ENCODE data around the gene RIT1. TPM values are rescaled to one million over a fixed set of nuclear protein-coding genes. Genes with fewer than 3 reads are reported as not detected.

The RIT1 gene
- total RNA-seq, 2 experiments from 2014 or later, result 26.0 to 26.4 TPM

DNA sequence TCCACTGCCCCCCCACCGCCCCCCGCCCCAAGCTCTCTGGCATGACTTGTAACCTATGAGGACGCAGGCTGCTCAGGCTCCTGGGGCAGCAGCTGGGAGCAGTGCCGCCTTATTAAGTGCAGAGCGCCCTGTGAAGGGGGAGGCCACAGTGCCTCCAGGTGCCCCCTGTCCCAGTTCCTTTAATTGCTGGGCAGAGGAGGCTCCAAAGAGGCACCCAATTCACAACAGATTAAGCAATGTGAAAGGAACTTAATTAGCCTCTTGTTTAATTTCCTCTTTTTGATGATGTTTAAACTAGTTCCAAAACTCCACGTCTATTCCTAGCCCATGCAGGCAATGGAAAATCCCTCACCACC lies 33.3 kb upstream of the RIT1 start:
- ATAC-seq, result no peak
- H3K36me3 Mint-ChIP-seq (ENCODE audit: low read depth), result peaks cover 29% of the 10 kb centered on the region
- no peaks in the 10 kb centered on the region for H3K9me3 Mint-ChIP-seq (ENCODE audit: insufficient read depth)
- H3K4me1 Mint-ChIP-seq (ENCODE audit: low read depth), result peaks cover 72% of the 10 kb centered on the region
- ChIA-PET CTCF (interaction anchor here (1.2 to 5.0 kb wide), 4 partner anchors 32 to 122 kb away, joined by 3 to 44 read pairs (median 6); no protein-coding TSS in a partner anchor), POLR2A (interaction anchor here (4.4 to 5.2 kb wide), 2 partner anchors 11 to 32 kb away, joined by 39 to 45 read pairs; partner anchors contain the start of genes ARHGEF2 and KHDC4)
- peak overlapping the region; percentile 87 for H3K27ac Mint-ChIP-seq
- no peaks in the 10 kb centered on the region for H3K27me3 Mint-ChIP-seq (ENCODE audit: low read depth)
- no peak overlapping the region for H3K4me3 Mint-ChIP-seq
- no peak for DNase-seq

DNA sequence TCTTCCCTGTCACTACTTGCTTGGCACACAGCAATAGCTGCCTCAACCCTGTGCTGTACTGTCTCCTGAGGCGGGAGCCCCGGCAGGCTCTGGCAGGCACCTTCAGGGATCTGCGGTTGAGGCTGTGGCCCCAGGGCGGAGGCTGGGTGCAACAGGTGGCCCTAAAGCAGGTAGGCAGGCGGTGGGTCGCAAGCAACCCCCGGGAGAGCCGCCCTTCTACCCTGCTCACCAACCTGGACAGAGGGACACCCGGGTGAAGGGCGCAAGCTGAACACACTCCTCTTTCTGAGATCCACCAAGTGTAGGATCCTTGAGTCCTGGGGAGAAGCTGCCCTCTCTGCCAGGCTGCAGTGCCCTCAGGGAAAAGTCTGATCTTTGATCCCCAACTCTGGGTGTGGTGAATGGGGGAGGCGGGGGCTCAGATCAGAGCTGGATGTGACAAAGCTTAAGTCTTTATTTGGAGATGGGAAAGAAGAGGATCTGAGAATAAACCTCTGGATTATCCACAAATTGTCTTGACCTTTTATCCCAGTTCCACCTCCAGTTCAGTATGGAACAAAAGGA lies 31.5 kb upstream of the RIT1 start:
- H3K27ac Mint-ChIP-seq, result peak overlapping the region; percentile 77
- CTCF ChIA-PET, result interaction anchor here (1.5 to 5.0 kb wide), 2 partner anchors 33 to 47 kb away, joined by 7 to 44 read pairs; no protein-coding TSS in a partner anchor
- H3K27me3 Mint-ChIP-seq (ENCODE audit: low read depth), result no peaks in the 10 kb centered on the region
- ATAC-seq (no peak), DNase-seq (no peak)
- H3K4me1 Mint-ChIP-seq (ENCODE audit: low read depth), result peaks cover 75% of the 10 kb centered on the region
- POLR2A ChIA-PET, result interaction anchor here (4.4 to 5.2 kb wide), 2 partner anchors 9 to 34 kb away, joined by 39 to 45 read pairs; partner anchors contain the start of genes ARHGEF2 and KHDC4
- no peaks in the 10 kb centered on the region for H3K9me3 Mint-ChIP-seq (ENCODE audit: insufficient read depth)
- H3K4me3 Mint-ChIP-seq, result no peak overlapping the region
- H3K36me3 Mint-ChIP-seq (ENCODE audit: low read depth), result peaks cover 20% of the 10 kb centered on the region

DNA sequence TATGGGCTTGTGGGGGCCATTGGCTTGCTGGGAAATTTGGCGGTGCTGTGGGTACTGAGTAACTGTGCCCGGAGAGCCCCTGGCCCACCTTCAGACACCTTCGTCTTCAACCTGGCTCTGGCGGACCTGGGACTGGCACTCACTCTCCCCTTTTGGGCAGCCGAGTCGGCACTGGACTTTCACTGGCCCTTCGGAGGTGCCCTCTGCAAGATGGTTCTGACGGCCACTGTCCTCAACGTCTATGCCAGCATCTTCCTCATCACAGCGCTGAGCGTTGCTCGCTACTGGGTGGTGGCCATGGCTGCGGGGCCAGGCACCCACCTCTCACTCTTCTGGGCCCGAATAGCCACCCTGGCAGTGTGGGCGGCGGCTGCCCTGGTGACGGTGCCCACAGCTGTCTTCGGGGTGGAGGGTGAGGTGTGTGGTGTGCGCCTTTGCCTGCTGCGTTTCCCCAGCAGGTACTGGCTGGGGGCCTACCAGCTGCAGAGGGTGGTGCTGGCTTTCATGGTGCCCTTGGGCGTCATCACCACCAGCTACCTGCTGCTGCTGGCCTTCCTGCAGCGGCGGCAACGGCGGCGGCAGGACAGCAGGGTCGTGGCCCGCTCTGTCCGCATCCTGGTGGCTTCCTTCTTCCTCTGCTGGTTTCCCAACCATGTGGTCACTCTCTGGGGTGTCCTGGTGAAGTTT lies 30.8 kb upstream of the RIT1 start:
- Mint-ChIP-seq H3K27ac (peak overlapping the region; percentile 94), H3K9me3 (ENCODE audit: insufficient read depth) (no peaks in the 10 kb centered on the region), H3K4me1 (ENCODE audit: low read depth) (peaks cover 70% of the 10 kb centered on the region), H3K27me3 (ENCODE audit: low read depth) (no peaks in the 10 kb centered on the region), H3K4me3 (no peak overlapping the region), H3K36me3 (ENCODE audit: low read depth) (peaks cover 16% of the 10 kb centered on the region)
- POLR2A ChIA-PET, result interaction anchor here (5.2 kb wide), 1 partner anchor 34 kb away, joined by 45 read pairs; the partner anchor contains the start of gene ARHGEF2
- CTCF ChIA-PET, result interaction anchor here (1.5 to 5.7 kb wide), 3 partner anchors 34 to 48 kb away, joined by 7 to 144 read pairs (median 44); no protein-coding TSS in a partner anchor
- DNase-seq (no peak), ATAC-seq (no peak)

DNA sequence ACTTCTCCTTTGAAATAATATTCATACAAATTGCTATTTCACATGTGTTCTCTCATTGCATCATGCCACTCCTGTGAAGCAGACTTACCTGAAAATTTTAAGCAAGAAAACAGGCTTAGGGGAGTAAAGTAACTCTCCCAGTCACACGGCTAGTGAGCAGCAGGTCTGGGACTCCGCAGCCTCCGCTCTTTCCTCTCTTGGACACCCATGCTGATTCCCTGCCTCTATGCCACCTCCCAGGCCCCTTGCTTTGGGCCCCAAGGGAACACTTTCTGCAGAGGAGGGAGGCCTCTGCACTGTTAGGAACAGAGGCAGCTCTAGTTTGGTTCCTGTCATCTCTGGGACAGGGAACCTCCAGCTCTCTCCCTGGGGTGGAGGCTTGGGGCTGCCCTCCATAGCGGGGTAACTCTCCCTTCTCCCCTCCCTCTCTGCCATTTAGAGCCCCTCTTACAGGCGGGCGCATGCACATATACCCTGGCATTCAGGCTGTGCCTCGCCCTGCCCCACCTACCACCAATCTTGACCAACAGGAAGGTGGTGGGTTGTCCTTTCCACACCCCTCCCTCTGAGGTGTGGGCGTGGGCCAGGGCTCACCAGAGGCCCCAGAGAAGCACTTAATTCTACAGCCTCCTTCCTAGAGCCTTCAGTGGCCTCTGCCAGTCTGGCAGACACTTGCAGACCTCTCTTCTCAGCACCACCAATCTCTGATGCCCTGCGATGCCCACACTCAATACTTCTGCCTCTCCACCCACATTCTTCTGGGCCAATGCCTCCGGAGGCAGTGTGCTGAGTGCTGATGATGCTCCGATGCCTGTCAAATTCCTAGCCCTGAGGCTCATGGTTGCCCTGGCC lies 30.1 kb upstream of the RIT1 start, which contains the start of gene RXFP4:
Gene RXFP4, plus strand, starts transcription at position 646 of the 852 bp plus-strand sequence. Its CDS starts 72 bp downstream, at position 718.
- peaks cover 62% of the 10 kb centered on the region for H3K4me1 Mint-ChIP-seq (ENCODE audit: low read depth)
- H3K36me3 Mint-ChIP-seq (ENCODE audit: low read depth), result peaks cover 8% of the 10 kb centered on the region
- peak within 1 kb of the TSS; percentile 47 for H3K4me3 Mint-ChIP-seq
- ChIA-PET POLR2A (interaction anchor here (1.8 to 5.2 kb wide), 3 partner anchors 35 to 48 kb away, joined by 8 to 45 read pairs (median 13); partner anchors contain the start of gene ARHGEF2), CTCF (interaction anchor here (1.3 to 5.7 kb wide), 4 partner anchors 13 to 125 kb away, joined by 4 to 144 read pairs (median 62); partner anchors contain the start of gene ARHGEF2)
- H3K27me3 Mint-ChIP-seq (ENCODE audit: low read depth), result no peaks in the 10 kb centered on the region
- DNase-seq, result no peak
- H3K27ac Mint-ChIP-seq, result peak within 1 kb of the TSS; percentile 94
- peak; percentile 9 for ATAC-seq
- H3K9me3 Mint-ChIP-seq (ENCODE audit: insufficient read depth), result no peaks in the 10 kb centered on the region

DNA sequence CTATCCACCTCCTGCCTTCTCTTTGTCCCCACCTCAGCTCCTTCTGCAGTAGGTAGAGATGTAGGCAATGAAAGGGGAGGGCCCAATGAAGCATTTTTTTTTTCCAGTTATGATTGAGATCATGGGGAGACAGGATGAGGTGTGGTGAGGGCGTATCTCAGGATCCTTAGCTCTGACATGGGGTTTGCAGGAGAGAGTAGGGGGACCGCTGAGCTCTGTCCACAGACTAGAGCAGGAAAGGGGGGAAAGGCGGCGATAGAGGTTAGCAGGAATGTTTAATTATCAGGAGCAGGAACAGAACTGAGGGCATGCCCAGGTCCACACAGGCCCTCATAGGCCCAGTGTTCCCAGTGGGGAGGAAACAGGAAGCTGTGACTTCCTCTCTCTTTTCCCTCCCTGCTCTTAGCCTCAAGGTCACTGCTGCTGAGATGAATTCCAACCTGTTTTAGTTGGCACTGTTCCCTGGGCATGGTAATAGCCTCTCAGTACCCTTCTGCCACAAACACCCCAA lies 29.4 kb upstream of the RIT1 start:
- H3K4me3 Mint-ChIP-seq, result peak overlapping the region; percentile 47

DNA sequence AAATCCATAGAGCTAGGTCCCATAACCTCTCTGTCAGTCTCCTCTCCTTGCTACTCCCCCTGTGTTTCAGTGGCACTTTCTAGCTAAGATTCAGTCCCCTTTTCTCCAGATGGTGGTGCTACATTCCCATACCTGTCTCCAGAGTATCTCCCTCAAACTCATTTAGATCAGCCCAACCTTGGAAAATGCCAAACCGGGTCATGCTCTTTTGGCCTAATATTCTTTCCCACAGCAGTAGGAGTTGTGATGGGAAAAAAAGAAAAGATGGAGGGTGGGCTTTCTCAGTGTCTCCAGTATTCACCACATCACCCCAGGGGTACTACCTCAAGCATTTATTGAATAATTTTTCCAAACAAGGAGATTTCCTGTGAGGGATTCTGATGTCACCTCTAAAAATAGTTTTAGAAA lies 27.1 kb upstream of the RIT1 start:
- H3K4me3 Mint-ChIP-seq, result no peak overlapping the region
- POLR2A ChIA-PET, result interaction anchor here (0.6 to 2.2 kb wide), 8 partner anchors 8 to 79 kb away, joined by 3 to 9 read pairs (median 4); partner anchors contain the start of genes ARHGEF2 and SYT11
- ATAC-seq, result peak; percentile 15

More for the DNA sequence above, 29.4 kb upstream of the RIT1 start:
- Mint-ChIP-seq H3K36me3 (ENCODE audit: low read depth) (peaks cover 4% of the 10 kb centered on the region), H3K9me3 (ENCODE audit: insufficient read depth) (no peaks in the 10 kb centered on the region), H3K4me1 (ENCODE audit: low read depth) (peaks cover 59% of the 10 kb centered on the region), H3K27me3 (ENCODE audit: low read depth) (no peaks in the 10 kb centered on the region), H3K27ac (peak overlapping the region; percentile 94)
- ChIA-PET CTCF (interaction anchor here (1.1 to 5.7 kb wide), 5 partner anchors 14 to 126 kb away, joined by 3 to 144 read pairs (median 11); partner anchors contain the start of gene ARHGEF2), POLR2A (interaction anchor here (0.7 to 2.4 kb wide), 3 partner anchors 38 to 109 kb away, joined by 7 to 13 read pairs (median 8); partner anchors contain the start of gene ARHGEF2)
- ATAC-seq, result peak; percentile 16
- no peak for DNase-seq

DNA sequence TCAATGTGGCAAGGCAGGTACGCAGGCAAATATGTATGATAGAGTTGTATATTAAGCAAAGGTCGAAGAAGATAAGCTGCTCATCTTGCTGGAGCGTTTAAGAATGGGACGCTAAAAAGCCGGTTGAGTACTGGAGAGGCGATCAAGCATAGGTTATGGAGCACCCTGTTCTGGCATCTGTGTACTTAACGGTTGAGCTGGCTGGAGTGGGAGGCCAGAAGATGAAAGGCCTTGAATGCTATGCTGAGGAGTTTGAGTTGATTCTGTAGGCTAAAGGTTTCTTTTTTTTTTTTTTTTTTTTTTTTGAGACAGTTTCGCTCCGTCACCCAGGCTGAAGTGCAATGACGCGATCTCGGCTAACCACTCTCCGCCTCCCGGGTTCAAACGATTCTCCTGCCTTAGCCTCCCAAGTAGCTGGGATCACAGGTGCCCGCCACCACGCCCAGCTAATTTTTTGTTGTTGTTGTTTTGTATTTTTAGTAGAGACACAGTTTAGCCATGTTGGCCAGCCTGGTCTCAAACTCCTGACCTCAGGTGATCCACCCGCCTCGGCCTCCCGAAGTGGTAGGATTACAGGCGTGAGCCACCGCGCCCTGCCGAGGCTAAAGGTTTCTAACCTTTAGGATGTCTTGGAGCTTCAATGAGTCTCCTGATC lies 23.9 kb upstream of the RIT1 start:
- Mint-ChIP-seq H3K27ac (no peak overlapping the region), H3K4me3 (no peak overlapping the region), H3K4me1 (ENCODE audit: low read depth) (peaks cover 46% of the 10 kb centered on the region), H3K9me3 (ENCODE audit: insufficient read depth) (no peaks in the 10 kb centered on the region), H3K36me3 (ENCODE audit: low read depth) (peaks cover 29% of the 10 kb centered on the region), H3K27me3 (ENCODE audit: low read depth) (no peaks in the 10 kb centered on the region)
- DNase-seq (no peak), ATAC-seq (no peak)
- ChIA-PET POLR2A (interaction anchor here (0.6 to 4.2 kb wide), 11 partner anchors 9 to 89 kb away, joined by 3 to 39 read pairs (median 8); partner anchors contain the start of gene ARHGEF2), CTCF (interaction anchor here (0.8 to 4.9 kb wide), 10 partner anchors 9 to 131 kb away, joined by 3 to 96 read pairs (median 14); partner anchors contain the start of genes ARHGEF2, SSR2 and UBQLN4)

More for the DNA sequence above, 27.1 kb upstream of the RIT1 start:
- H3K27ac Mint-ChIP-seq, result no peak overlapping the region
- no peaks in the 10 kb centered on the region for H3K27me3 Mint-ChIP-seq (ENCODE audit: low read depth)
- DNase-seq, result peak; percentile 63
- peaks cover 43% of the 10 kb centered on the region for H3K4me1 Mint-ChIP-seq (ENCODE audit: low read depth)
- CTCF ChIA-PET, result interaction anchor here (0.6 to 5.7 kb wide), 26 partner anchors 8 to 185 kb away, joined by 3 to 144 read pairs (median 5); partner anchors contain the start of genes ARHGEF2 and SSR2
- no peaks in the 10 kb centered on the region for H3K9me3 Mint-ChIP-seq (ENCODE audit: insufficient read depth)
- peaks cover 3% of the 10 kb centered on the region for H3K36me3 Mint-ChIP-seq (ENCODE audit: low read depth)

DNA sequence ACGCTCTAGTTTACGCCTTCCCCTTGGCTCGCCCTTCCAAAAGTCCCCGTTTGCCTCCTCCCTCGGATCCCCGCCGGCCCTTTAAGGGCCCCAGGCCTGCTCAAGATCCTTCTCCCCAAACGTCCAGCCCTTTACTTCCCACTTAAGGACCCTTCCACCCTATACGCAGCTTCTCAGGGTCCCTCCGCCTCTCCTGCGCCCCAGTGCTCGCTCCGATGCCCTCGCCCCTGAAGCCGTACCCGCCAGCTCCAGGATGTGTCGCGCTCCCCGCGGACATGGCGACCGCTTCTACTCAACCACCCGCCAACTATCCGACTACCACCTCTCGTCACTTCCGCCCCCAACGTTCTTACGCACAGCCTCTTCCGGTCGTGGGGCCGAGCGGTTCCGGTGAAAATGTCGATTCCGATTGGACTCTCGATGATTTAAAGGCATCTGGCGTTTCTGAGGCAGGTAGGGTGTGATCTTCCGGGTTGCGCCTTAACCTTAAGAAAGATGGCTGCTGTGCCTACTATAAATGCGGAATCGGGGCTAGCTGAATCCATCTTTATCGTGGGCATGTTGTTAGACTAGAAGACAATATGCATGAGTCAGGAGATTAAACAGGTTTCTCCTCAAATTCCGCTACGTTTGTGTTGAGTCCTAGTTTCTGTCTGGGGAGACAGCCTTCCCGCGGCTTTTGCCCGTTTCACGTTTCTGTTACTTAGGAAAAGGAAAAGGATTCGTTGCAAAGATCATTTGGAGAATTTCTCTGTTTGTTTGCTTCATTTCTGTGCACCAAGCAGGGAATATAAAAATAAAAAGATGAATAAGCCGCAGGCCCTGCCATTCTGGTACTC lies 23.2 kb upstream of the RIT1 start, which contains the start of gene KHDC4:
Gene KHDC4, minus strand, starts transcription at position 317 of the 839 bp plus-strand sequence. Its CDS starts 40 bp downstream, at position 277.
- POLR2A ChIA-PET, result interaction anchor here (0.6 to 4.2 kb wide), 22 partner anchors 10 to 132 kb away, joined by 3 to 39 read pairs (median 4); partner anchors contain the start of gene ARHGEF2
- Mint-ChIP-seq H3K4me1 (ENCODE audit: low read depth) (peaks cover 44% of the 10 kb centered on the region), H3K27me3 (ENCODE audit: low read depth) (no peaks in the 10 kb centered on the region), H3K4me3 (no peak within 1 kb of the TSS), H3K36me3 (ENCODE audit: low read depth) (peaks cover 34% of the 10 kb centered on the region), H3K27ac (no peak within 1 kb of the TSS), H3K9me3 (ENCODE audit: insufficient read depth) (no peaks in the 10 kb centered on the region)
- CTCF ChIA-PET, result interaction anchor here (0.8 to 4.9 kb wide), 15 partner anchors 8 to 194 kb away, joined by 3 to 96 read pairs (median 4); partner anchors contain the start of genes ARHGEF2, SSR2 and UBQLN4
- DNase-seq (peak; percentile 98), ATAC-seq (peak; percentile 94)

DNA sequence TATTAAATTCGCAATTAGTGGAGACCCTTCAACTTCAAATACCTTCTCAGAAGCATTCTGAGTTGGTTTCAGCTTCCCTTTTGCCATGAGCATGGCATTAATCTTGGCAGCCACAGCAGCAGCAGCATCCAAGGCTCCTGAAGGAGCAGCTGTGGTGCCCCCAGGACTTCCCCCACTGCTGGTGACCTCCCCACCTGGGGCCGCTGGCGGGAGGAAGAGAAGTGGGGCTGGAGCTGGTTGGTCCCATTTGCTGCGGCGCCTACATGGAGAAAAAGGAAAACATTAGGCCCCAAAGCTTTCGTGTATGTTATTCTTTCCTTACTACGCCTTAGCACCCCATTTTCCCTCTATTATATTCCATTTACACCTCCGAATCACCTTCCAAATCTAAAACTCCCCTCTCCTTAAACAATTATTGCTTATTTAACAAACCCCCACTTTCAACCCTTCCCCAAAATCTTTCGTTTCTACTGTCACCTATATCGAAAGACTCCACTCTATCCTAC lies 22.5 kb upstream of the RIT1 start:
- no peaks in the 10 kb centered on the region for H3K27me3 Mint-ChIP-seq (ENCODE audit: low read depth)
- peaks cover 48% of the 10 kb centered on the region for H3K4me1 Mint-ChIP-seq (ENCODE audit: low read depth)
- DNase-seq (no peak), ATAC-seq (no peak)
- ChIA-PET POLR2A (interaction anchor here (0.6 to 4.2 kb wide), 18 partner anchors 11 to 133 kb away, joined by 3 to 39 read pairs (median 4); partner anchors contain the start of gene ARHGEF2), CTCF (interaction anchor here (0.8 to 4.9 kb wide), 11 partner anchors 12 to 195 kb away, joined by 3 to 96 read pairs (median 11); partner anchors contain the start of gene ARHGEF2)
- H3K36me3 Mint-ChIP-seq (ENCODE audit: low read depth), result peaks cover 38% of the 10 kb centered on the region
- no peak overlapping the region for H3K4me3 Mint-ChIP-seq
- H3K9me3 Mint-ChIP-seq (ENCODE audit: insufficient read depth), result no peaks in the 10 kb centered on the region
- no peak overlapping the region for H3K27ac Mint-ChIP-seq
